Measurements from ENCODE around the gene SYMPK. TPM values are rescaled to one million over a fixed set of nuclear protein-coding genes. Genes with fewer than 3 reads are reported as not detected.

SYMPK gene
- total RNA-seq, 2 donors from 2014 or later: 107 to 217 TPM

DNA sequence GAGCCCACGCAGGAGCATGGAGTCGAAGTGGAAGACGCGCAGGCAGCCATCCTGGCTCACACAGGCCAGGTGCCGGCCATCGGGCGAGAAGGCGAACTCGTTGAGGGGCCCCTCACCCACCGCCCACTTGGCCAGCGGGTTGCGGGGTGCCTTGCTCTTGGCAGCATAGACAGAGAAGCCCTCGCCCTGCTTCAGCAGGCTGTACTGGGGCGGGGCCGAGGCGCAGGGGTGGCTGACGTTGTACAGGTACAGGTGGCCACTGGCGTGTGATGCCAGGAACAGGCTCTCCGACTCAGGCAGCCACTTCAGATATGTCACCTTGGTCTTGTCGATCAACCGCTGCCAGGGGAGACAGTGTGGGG lies 76.4 kb downstream of the SYMPK start:
- ATAC-seq: no peak
- no peak for DNase-seq (ENCODE audit: low spot score)
- Mint-ChIP-seq H3K9me3 (no peaks in the 10 kb centered on the region), H3K4me3 (no peak overlapping the region), H3K36me3 (peaks cover 9% of the 10 kb centered on the region), H3K4me1 (ENCODE audit: low read depth in 2 of 2) (peaks cover 16 to 21% of the 10 kb centered on the region in 2 donors), H3K27ac (no peak overlapping the region), H3K27me3 (peaks cover 0 to 2% of the 10 kb centered on the region in 2 donors)

DNA sequence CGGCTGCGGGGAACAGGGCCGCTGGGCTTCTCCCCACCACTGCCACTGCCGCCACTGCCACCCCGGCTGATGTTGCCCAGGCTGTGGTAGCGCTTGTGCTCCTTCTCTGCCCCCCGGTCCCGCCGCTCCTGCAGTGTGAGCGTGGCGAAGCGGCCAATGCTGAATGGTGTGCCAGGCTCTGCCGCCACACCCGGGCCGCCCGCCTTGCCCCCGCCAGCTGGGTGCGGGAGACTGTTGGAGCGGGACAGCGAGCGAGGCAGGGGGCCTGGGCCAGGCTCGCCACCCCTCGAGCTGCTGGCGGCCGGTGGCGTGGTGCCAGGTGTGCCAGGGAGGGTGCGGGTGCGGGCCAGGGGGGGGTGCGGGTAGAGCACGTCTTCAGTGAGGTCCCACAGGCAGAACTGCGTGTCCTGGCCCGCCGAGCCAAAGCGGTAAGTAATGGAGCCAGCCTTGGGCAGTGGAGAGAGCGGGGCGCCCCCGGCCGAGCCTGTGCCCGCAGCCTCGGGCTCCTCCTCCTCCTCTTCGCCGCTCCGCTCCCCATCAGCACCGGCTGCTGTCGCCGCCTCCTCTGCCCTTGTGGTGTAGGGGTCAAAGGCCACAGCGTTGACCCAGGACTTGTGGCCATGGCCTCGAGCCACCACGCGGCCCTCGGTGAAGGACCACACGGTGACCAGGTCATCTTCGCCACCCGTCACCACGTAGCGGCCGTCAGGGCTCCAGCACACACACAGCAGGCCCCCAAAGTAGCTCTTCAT lies 77.0 kb downstream of the SYMPK start:
- no peak for ATAC-seq
- H3K36me3 Mint-ChIP-seq: peaks cover 9% of the 10 kb centered on the region

DNA sequence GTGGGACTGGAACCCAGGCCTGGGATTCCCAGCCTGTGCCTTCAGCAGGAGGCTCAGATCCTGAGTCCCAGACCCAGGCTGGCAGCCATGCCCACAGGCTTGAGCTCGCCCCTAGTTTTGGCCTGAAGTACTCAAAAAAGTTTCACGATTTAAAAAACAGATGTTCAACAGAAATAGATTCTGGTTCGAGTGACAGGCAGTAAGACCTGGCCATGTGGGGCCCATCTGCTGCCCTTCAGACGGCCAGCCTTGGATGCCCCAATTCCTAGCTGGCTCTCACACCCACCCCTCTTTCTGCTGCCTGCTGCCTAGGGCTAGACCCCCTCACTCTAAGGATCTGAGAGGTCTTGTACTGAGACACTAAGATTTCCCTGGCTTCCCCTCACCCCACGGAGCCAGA lies 77.8 kb downstream of the SYMPK start:
- Mint-ChIP-seq H3K27ac (no peak overlapping the region), H3K36me3 (peaks cover 9% of the 10 kb centered on the region), H3K4me1 (ENCODE audit: low read depth in 2 of 2) (peaks cover 4 to 17% of the 10 kb centered on the region in 2 donors), H3K9me3 (no peaks in the 10 kb centered on the region), H3K27me3 (peaks cover 0 to 2% of the 10 kb centered on the region in 2 donors), H3K4me3 (no peak overlapping the region)
- DNase-seq (ENCODE audit: low spot score) (no peak), ATAC-seq (no peak)

More for the DNA sequence above, 77.0 kb downstream of the SYMPK start:
- Mint-ChIP-seq H3K4me1 (ENCODE audit: low read depth in 2 of 2) (peaks cover 11 to 17% of the 10 kb centered on the region in 2 donors), H3K27me3 (peaks cover 0 to 2% of the 10 kb centered on the region in 2 donors), H3K4me3 (no peak overlapping the region), H3K9me3 (no peaks in the 10 kb centered on the region), H3K27ac (no peak overlapping the region)
- no peak for DNase-seq (ENCODE audit: low spot score)

DNA sequence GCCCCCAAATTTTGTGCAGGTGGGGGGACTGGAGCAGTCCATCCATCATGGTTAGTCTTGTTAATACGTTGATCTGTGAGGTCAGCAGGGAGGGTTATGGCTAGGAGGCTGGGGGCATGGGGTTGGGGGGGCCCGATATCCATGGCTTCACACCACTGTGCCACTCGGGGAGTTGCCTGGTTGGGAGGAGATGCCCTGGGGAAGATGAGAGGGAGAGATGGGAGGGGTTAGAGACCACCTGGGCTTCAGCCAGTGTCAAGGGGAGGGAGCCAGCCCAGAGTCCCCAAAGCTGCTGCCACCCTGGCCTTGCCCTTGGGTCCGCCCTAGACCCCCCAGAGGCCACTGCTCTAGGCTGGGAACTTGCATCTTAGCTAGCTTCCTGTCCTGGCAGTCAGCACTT lies 78.9 kb downstream of the SYMPK start:
- ATAC-seq: no peak

DNA sequence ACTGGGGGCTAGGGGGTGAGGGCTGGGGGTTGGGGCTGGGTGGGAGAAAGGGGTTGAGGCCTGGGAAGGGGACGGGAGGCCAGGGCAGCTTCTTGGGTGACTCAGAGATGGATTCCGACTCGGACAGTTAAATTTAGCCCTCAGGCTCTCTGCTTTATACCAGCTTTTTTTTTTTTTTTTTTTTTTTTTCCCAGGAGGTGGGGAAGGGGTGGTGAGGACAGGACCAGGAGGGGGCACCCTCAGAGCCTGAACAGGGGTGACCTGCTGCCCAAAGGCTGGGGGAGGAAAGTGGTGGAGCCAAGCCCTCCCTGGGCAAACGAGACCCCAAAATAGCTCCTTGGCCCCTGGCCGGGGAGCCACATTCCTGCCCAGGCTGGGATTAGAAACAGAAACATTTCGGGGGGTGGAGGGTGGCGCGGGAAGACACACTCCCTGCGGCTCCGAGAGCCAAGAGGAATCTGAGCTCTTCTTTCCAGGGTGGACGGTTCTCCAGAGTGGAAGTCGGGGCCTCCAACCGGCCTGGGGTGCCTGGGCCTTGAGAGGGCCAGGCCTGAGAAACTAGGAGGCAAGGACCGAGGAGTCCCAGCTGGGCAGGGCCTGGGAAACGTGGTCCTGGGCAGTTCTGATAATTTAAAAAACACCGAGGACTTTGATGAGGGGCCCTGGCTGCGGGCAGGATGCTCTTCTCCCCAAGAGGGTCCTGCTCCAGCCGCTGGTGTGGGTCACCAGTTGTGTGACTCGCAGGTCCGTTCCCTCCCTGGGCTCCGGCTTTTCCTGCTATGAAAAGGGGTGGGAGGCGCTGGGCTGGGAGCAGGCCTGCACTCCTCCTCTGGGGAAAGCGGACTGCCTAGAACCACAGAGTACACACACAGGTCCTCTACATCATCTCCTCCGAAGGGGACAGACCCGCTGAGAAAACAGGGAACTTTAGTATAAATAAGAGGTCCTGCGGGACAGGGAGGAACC lies 79.8 kb downstream of the SYMPK start:
- no peak for DNase-seq (ENCODE audit: low spot score)
- Mint-ChIP-seq H3K27ac (no peak overlapping the region), H3K9me3 (no peaks in the 10 kb centered on the region), H3K4me1 (ENCODE audit: low read depth in 2 of 2) (peaks cover 15 to 26% of the 10 kb centered on the region in 2 donors), H3K4me3 (no peak overlapping the region), H3K36me3 (no peaks in the 10 kb centered on the region), H3K27me3 (peaks cover 7% of the 10 kb centered on the region in 2 donors)
- no peak for ATAC-seq

More for the DNA sequence above, 78.9 kb downstream of the SYMPK start:
- Mint-ChIP-seq H3K36me3 (peaks cover 5% of the 10 kb centered on the region), H3K4me3 (no peak overlapping the region), H3K4me1 (ENCODE audit: low read depth in 2 of 2) (peaks cover 11 to 22% of the 10 kb centered on the region in 2 donors), H3K9me3 (no peaks in the 10 kb centered on the region), H3K27ac (no peak overlapping the region), H3K27me3 (peaks cover 6 to 7% of the 10 kb centered on the region in 2 donors)
- no peak for DNase-seq (ENCODE audit: low spot score)

DNA sequence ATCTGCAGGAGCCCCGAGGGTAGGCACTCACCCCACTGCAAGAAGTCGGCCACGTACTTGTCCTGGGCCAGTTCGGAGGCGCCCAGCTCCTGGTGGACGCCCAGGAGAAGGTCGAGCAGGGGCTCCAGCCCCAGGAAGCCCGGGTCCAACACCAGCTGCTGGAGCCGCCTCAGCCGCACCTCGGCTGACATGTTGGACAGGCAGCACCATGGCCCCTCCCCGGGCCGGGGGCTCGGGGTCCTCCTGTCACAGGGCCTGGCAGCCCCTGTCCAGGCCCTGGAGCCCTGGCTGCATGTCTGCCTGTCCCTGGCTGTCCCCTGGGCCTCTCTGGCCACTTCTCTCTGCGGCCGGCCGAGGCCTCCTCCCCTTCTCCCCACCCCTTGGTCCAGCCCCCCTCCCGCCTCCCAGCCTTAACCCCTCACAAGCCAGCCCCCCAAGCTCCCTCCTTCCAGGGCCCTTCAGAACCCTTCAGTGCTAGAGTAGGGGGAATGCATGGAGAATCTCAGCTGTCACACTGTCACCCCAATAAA lies 80.7 kb downstream of the SYMPK start, which contains the start of gene DMPK:
Gene DMPK (minus strand): TSS at position 329 of the 530 bp plus-strand sequence. CDS start 138 bp downstream, at position 191.
- DNase-seq (ENCODE audit: low spot score) (no peak), ATAC-seq (no peak)
- no peak within 1 kb of the TSS for H3K27ac Mint-ChIP-seq
- no peak within 1 kb of the TSS for H3K4me3 Mint-ChIP-seq
- H3K36me3 Mint-ChIP-seq: no peaks in the 10 kb centered on the region
- no peaks in the 10 kb centered on the region for H3K9me3 Mint-ChIP-seq
- peaks cover 7% of the 10 kb centered on the region in 2 donors for H3K27me3 Mint-ChIP-seq
- H3K4me1 Mint-ChIP-seq (ENCODE audit: low read depth in 2 of 2): peaks cover 15 to 24% of the 10 kb centered on the region in 2 donors

DNA sequence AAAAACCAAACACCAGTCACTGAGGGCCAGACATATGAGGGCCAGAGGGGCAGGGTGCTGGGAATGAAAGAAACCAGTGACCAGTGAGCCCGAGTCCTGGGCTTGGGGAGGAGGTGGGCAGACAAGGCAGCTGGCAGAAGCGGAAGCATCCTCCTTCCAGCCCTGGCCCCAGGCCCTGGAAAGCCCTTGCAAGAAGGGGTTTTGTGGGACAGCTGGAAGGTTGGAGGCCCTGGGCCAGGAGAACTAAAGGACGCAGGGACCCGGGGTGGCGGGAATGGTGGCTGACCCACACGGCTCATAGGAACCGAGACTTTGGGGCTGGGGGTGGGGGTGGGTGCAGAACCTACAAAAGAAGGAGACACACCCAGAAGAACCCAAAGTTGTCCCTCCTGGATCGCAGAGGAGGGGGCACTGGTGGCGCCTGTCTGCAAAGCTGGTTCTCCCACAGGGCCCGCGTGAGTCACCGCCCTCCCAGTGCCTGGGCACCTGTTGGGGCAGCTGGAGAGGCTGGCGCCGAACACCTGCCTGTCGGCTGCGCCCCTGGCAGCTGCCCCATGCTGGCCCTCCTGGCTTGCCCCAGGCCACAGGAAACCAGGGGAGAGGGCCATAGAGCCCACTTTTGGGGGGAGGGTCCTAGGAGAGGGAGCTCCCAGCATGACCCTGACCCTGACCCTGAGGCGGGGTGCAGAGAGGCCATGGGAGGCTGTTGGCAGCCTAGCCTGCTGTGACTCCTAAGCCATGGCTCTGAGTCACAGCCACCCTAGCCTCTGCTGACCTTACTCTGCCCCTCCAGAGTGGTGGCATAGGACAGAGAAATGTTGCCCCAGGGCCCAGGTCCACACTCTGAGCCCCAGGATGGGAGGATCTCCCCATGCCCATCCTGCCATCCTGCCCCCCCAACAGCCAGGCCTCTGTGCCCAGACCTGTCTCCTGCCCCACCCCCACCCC lies 81.5 kb downstream of the SYMPK start:
- Mint-ChIP-seq H3K4me3 (no peak overlapping the region), H3K27me3 (peaks cover 7% of the 10 kb centered on the region in 2 donors), H3K4me1 (ENCODE audit: low read depth in 2 of 2) (peaks cover 15 to 27% of the 10 kb centered on the region in 2 donors), H3K9me3 (no peaks in the 10 kb centered on the region), H3K36me3 (no peaks in the 10 kb centered on the region), H3K27ac (no peak overlapping the region)
- DNase-seq (ENCODE audit: low spot score): no peak
- ATAC-seq: no peak

DNA sequence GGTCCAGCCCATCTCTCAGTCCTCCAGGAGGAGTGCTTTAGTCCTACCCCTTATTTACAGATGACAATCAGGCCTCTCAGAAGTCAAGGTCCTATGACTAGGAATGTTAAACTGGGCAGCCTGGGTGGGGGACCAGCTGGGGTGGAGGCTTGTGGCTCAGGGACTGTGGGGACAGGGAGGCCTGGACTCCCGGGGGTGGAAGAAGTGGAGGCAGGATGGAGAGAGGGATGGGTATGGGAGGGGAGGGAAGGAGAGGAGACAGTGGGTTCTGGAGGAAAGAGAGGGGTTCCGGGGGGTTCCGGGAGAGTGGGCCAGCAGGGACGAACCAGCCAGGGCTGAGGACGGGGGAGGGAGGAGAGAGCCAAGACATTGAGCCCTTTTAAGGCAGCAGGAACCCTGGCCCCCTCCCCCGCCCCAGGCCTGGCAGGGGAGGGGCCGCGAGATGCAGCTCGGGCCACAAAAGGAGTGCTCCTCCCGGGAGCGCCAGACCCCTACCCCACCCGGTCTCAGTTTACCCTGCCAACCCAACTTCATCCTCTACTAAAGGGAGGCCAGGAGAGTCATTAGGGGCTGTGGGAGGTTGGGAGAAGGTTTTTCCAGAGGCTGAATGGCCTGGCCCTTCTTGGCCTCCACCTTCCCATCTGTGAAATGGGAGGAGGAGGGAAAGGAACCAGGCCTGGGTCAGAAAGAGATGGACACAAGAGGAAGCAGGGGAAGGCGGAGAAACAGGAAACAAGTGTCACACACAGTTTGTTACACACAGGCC lies 82.3 kb downstream of the SYMPK start:
- no peaks in the 10 kb centered on the region for H3K9me3 Mint-ChIP-seq
- H3K27me3 Mint-ChIP-seq: peaks cover 7% of the 10 kb centered on the region in 2 donors
- H3K36me3 Mint-ChIP-seq: no peaks in the 10 kb centered on the region
- H3K4me3 Mint-ChIP-seq: no peak overlapping the region
- DNase-seq (ENCODE audit: low spot score): no peak
- ATAC-seq: no peak
- H3K4me1 Mint-ChIP-seq (ENCODE audit: low read depth in 2 of 2): peaks cover 15 to 25% of the 10 kb centered on the region in 2 donors
- no peak overlapping the region for H3K27ac Mint-ChIP-seq

DNA sequence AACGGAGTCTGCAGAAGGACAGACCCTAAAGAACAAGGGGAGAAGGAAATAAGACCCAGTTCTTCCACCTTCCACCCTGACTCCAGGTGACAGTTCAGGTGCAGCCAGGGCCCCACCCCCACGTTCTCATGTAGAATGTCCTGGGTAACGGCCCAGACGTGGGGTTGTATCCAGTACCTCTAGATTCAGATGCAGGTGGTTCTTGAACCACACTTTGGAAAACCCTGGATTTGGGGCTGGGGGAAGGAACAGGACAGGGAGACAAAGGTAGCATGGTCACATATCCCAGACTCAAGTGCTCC lies 82.8 kb downstream of the SYMPK start:
- H3K36me3 Mint-ChIP-seq: no peaks in the 10 kb centered on the region
- no peak overlapping the region for H3K4me3 Mint-ChIP-seq
- H3K27me3 Mint-ChIP-seq: peaks cover 7% of the 10 kb centered on the region in 2 donors
- ATAC-seq (no peak), DNase-seq (ENCODE audit: low spot score) (no peak)
- peaks cover 15 to 25% of the 10 kb centered on the region in 2 donors for H3K4me1 Mint-ChIP-seq (ENCODE audit: low read depth in 2 of 2)
- no peaks in the 10 kb centered on the region for H3K9me3 Mint-ChIP-seq
- H3K27ac Mint-ChIP-seq: no peak overlapping the region

DNA sequence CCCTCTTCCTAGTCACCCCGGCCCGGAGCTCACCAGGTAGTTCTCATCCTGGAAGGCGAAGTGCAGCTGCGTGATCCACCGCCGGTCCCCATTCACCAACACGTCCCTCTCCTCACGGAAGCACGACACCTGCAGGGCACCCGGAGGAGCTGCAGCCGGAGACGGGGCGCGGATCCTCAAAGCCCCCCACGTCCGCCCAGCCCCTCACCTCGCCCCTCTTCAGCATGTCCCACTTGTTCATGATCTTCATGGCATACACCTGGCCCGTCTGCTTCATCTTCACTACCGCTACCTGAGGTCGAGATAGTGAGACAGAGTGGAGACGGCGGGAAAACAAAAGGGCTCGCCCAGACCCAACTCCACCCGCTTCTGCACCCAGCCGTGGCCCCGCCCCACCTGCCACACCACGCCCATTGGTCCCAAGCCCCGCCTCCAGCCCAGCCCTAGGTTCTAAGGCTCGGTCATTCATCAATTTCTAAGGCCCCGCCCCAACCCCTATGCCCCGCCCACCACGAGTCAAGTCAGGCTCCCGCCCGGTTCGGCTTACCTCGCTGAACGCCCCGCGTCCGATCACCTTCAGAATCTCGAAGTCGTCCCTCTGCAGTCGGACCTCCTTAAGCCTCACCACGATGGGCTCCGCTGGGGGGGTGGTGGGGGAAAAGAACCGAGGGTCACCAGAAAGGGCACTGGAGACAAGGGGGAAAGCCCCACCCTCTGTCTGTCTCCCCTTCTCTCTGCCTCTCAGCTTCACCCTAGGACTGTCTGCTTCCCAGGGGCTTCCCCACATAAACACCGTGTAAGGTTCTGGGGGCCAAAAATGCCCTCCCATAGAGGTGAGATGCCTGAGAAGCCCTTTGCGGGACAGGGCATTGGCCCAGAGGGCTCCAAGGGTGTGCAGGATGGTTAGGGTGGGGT lies 83.5 kb downstream of the SYMPK start:
- Mint-ChIP-seq H3K27ac (peak overlapping the region in 1 of 2 donors; percentile 66), H3K4me3 (peak overlapping the region; percentile 83), H3K36me3 (no peaks in the 10 kb centered on the region), H3K4me1 (ENCODE audit: low read depth in 2 of 2) (peaks cover 15 to 25% of the 10 kb centered on the region in 2 donors), H3K27me3 (peaks cover 7% of the 10 kb centered on the region in 2 donors), H3K9me3 (no peaks in the 10 kb centered on the region)
- DNase-seq (ENCODE audit: low spot score) (peak; percentile 83), ATAC-seq (peak; percentile 96 to 99)

DNA sequence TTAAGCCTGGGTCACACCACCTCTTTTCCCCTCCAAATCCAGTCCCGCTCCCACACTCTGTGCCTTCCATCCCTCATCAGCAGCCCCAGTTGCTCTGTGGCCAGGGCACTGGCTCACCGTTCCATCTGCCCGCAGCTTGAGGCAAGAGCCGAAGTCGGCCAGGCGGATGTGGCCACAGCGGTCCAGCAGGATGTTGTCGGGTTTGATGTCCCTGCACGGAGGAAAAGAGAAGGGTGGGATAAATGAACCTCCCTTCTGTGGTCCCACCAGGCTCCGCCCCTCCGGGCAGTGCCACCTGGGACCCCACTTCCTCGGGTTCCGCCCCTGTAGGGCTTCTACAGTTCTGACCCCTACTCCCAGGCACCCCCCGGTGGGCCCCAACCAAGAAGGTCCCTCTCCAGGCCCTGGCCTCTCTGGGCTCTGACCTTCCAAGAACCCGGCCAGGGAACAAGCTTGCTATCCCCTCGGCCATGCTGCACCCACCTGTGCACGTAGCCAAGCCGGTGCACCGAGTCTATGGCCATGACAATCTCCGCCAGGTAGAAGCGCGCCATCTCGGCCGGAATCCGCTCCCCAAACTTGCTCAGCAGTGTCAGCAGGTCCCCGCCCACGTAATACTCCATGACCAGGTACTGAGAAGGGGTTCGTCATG lies 84.8 kb downstream of the SYMPK start:
- Mint-ChIP-seq H3K27ac (no peak overlapping the region), H3K4me3 (no peak overlapping the region), H3K9me3 (no peaks in the 10 kb centered on the region), H3K27me3 (peaks cover 7% of the 10 kb centered on the region in 2 donors), H3K4me1 (ENCODE audit: low read depth in 2 of 2) (peaks cover 15 to 25% of the 10 kb centered on the region in 2 donors), H3K36me3 (no peaks in the 10 kb centered on the region)
- ATAC-seq: no peak
- no peak for DNase-seq (ENCODE audit: low spot score)
